Neural progenitor cell (in vitro differentiated cells): ENCODE measurements around the gene NEDD4L. TPM values are rescaled to one million over a fixed set of nuclear protein-coding genes. Genes with fewer than 3 reads are reported as not detected.

Experiments used
- DNase-seq: peaks from one replicate; pipeline ENCODE4 v3.0.0-alpha.2; 2016; ENCODE audit warnings: low spot score
- H2AFZ ChIP-seq: fragments of 200-600 bp; sonication (generic); replicated peaks from 2 replicates; pipeline ENCODE4 v1.6.1; 2016; ENCODE audit warnings: antibody characterized with exemption
- H3F3A ChIP-seq: fragments of 200-600 bp; sonication (generic); 2 replicates; pipeline ENCODE4 v1.6.1; 2016; ENCODE audit warnings: antibody characterized with exemption, low read depth
- H3K27ac ChIP-seq: fragments of 200-600 bp; sonication (generic); 2 replicates; pipeline ENCODE4 v1.5.1; 2016; ENCODE audit warnings: mild to moderate bottlenecking
- H3K27me3 ChIP-seq: fragments of 200-600 bp; sonication (generic); 2 replicates; pipeline ENCODE4 v1.6.1; 2016; ENCODE audit warnings: mild to moderate bottlenecking, moderate library complexity
- H3K36me3 ChIP-seq: fragments of 200-600 bp; sonication (generic); 2 replicates; pipeline ENCODE4 v1.5.1; 2016
- H3K4me1 ChIP-seq: fragments of 200-600 bp; sonication (generic); 2 replicates; pipeline ENCODE4 v1.6.1; 2016; ENCODE audit warnings: mixed run types
- H3K4me2 ChIP-seq: fragments of 200-600 bp; sonication (generic); 2 replicates; pipeline ENCODE4 v1.6.1; 2016
- H3K4me3 ChIP-seq: fragments of 200-600 bp; sonication (generic); 2 replicates; pipeline ENCODE4 v1.5.1; 2016
- H3K79me2 ChIP-seq: fragments of 200-600 bp; sonication (generic); 2 replicates; pipeline ENCODE4 v1.6.1; 2016; ENCODE audit warnings: low read depth
- H3K9ac ChIP-seq: fragments of 200-600 bp; sonication (generic); 2 replicates; pipeline ENCODE4 v1.6.1; 2016
- H3K9me3 ChIP-seq: fragments of 200-600 bp; sonication (generic); 2 replicates; pipeline ENCODE4 v1.5.1; 2016; ENCODE audit warnings: low read depth
- H4K20me1 ChIP-seq: fragments of 200-600 bp; sonication (generic); 2 replicates; pipeline ENCODE4 v1.6.1; 2016; ENCODE audit warnings: low read depth
- H3K27ac Mint-ChIP-seq: 3 replicates; pipeline ENCODE4 v1.8.0; 2021; ENCODE audit warnings: mixed read lengths
- H3K27me3 Mint-ChIP-seq: 2 replicates; pipeline ENCODE4 v1.8.0; 2022; ENCODE audit warnings: low read depth, mild to moderate bottlenecking, inconsistent platforms, moderate library complexity, mixed read lengths; ENCODE audit not compliant: insufficient read depth
- H3K36me3 Mint-ChIP-seq: 3 replicates; pipeline ENCODE4 v1.8.0; 2021; ENCODE audit warnings: mixed read lengths
- H3K4me1 Mint-ChIP-seq: 3 replicates; pipeline ENCODE4 v1.8.0; 2021; ENCODE audit warnings: mixed read lengths
- H3K4me3 Mint-ChIP-seq: 3 replicates; pipeline ENCODE4 v1.8.0; 2021; ENCODE audit warnings: mild to moderate bottlenecking, moderate library complexity, mixed read lengths
- H3K9me3 Mint-ChIP-seq: 3 replicates; pipeline ENCODE4 v1.8.0; 2020; ENCODE audit warnings: mixed read lengths
- EZH2 ChIP-seq: fragments of 200-600 bp; sonication (generic); IDR thresholded peaks from 2 replicates; pipeline ENCODE4 v1.6.1; 2017; ENCODE audit warnings: antibody characterized with exemption, mild to moderate bottlenecking, moderate library complexity
- EZH2phosphoT487 ChIP-seq: fragments of 200-600 bp; sonication (generic); IDR thresholded peaks from 2 replicates; pipeline ENCODE4 v1.6.1; 2017; ENCODE audit warnings: antibody characterized with exemption
- total RNA-seq: library from RNA; depleted of rRNA; stranded (reverse); fragments of >200 nt; gene quantifications from 2 replicates; pipeline ENCODE4 v1.2.3, GENCODE V29; 2015; ENCODE audit warnings: low replicate concordance
- TF ChIP-seq, protein P1 (sequence below): fragments of 200-600 bp; sonication (generic); IDR thresholded peaks from 2 replicates; pipeline ENCODE4 v1.5.1; 2017; ENCODE audit warnings: antibody characterized with exemption, mild to moderate bottlenecking

NEDD4L gene
- total RNA-seq, 1 donor from 2014 or later, result 55.5 TPM

DNA sequence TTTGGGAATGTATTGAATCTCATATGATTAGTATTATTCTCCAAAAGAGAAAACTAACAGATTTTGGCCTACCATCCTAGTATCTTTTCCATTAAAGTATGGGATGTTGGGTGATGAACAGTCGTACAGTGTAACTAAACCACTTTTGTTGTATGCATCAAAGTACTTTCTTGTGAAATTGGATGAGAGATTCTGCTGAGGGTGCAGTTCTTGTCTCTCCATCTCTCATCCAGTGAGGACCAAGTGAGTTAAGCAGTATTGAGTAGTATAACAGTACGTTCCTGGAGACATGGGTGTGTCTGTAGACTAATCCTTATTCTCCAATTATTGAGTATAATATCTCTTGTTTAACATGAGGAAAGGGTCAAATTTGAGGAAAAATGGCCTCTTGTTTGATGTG is 209.3 kb downstream of the NEDD4L start:
- H3K27me3 Mint-ChIP-seq, result no peaks in the 10 kb centered on the region
- peaks cover 5% of the 10 kb centered on the region for H3K36me3 Mint-ChIP-seq
- Histone ChIP-seq H3K27ac (no peak overlapping the region), H3K79me2 (no peaks in the 10 kb centered on the region), H3K4me3 (no peak overlapping the region), H2AFZ (no peak overlapping the region), H3K9me3 (no peaks in the 10 kb centered on the region), H3F3A (no peaks in the 10 kb centered on the region), H3K4me1 (peaks cover 22% of the 10 kb centered on the region), H3K9ac (no peak overlapping the region), H3K27me3 (no peaks in the 10 kb centered on the region), H3K36me3 (no peaks in the 10 kb centered on the region), H4K20me1 (no peaks in the 10 kb centered on the region), H3K4me2 (no peak overlapping the region)
- H3K4me1 Mint-ChIP-seq, result peaks cover 29% of the 10 kb centered on the region
- no peaks in the 10 kb centered on the region for H3K9me3 Mint-ChIP-seq
- no peak for DNase-seq
- no peak for TF ChIP-seq EZH2phosphoT487
- H3K4me3 Mint-ChIP-seq, result no peak overlapping the region
- H3K27ac Mint-ChIP-seq, result no peak overlapping the region

DNA sequence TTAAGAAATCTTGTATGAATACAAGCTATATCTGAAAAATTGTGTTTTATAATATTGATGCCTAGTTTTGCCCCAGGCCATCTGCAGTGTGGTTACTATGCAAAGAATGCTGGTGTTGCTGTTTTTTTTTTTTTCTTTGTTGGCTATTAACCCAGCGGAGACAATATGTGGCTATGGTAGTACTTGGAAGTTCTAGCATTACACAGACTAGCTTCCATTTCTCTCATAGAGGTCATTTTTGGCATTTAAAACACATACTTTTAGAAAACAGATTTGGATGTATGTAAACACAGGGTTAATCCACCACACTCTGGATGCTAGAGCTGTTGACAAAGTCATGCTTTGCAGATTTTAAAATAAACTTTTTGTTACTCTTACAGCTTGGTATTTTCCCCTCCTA is 209.8 kb downstream of the NEDD4L start:
- Mint-ChIP-seq H3K27ac (no peak overlapping the region), H3K4me1 (peaks cover 29% of the 10 kb centered on the region), H3K4me3 (no peak overlapping the region), H3K36me3 (peaks cover 5% of the 10 kb centered on the region), H3K9me3 (no peaks in the 10 kb centered on the region), H3K27me3 (no peaks in the 10 kb centered on the region)
- Histone ChIP-seq H2AFZ (no peak overlapping the region), H3K27ac (no peak overlapping the region), H3K4me3 (no peak overlapping the region), H3K9ac (no peak overlapping the region), H4K20me1 (no peaks in the 10 kb centered on the region), H3K4me1 (peaks cover 22% of the 10 kb centered on the region), H3K79me2 (no peaks in the 10 kb centered on the region), H3F3A (no peaks in the 10 kb centered on the region), H3K27me3 (no peaks in the 10 kb centered on the region), H3K9me3 (no peaks in the 10 kb centered on the region), H3K36me3 (no peaks in the 10 kb centered on the region), H3K4me2 (no peak overlapping the region)
- TF ChIP-seq, protein P1, sequence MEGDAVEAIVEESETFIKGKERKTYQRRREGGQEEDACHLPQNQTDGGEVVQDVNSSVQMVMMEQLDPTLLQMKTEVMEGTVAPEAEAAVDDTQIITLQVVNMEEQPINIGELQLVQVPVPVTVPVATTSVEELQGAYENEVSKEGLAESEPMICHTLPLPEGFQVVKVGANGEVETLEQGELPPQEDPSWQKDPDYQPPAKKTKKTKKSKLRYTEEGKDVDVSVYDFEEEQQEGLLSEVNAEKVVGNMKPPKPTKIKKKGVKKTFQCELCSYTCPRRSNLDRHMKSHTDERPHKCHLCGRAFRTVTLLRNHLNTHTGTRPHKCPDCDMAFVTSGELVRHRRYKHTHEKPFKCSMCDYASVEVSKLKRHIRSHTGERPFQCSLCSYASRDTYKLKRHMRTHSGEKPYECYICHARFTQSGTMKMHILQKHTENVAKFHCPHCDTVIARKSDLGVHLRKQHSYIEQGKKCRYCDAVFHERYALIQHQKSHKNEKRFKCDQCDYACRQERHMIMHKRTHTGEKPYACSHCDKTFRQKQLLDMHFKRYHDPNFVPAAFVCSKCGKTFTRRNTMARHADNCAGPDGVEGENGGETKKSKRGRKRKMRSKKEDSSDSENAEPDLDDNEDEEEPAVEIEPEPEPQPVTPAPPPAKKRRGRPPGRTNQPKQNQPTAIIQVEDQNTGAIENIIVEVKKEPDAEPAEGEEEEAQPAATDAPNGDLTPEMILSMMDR, result no peak
- TF ChIP-seq EZH2 (no peak), EZH2phosphoT487 (no peak)
- DNase-seq, result no peak

DNA sequence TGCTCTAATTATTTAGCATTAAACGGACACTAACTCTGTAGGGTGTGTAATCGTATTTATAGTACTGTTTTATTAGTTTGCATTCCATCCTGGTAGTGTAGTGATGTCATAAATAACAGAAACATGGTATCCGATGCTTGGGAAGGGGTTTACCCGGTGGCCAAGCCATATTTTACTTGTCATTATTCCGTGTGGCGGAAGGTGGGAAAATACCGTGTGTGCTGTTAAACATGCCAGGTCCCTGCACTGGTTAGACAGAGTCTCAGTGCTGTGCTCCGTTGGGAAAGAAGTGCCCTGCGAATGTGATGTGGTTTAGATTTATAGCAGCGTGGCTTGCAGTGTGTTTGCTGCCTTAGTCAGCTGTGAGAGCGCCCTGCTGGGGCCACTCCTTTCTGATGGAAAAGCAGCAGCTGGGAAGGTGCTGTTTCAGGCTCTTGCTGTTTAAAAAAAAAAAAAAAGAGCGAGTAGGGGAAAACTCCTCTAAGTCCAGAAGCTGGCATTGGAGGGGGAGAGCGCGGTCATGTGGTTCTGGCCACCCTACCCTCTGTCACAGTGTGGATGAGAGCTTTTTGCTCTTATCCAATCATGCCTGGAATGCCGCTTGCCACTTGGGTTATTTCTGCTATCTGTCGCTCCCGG is 211.0 kb downstream of the NEDD4L start:
- Histone ChIP-seq H3K9me3 (no peaks in the 10 kb centered on the region), H3K27ac (no peak overlapping the region), H2AFZ (no peak overlapping the region), H4K20me1 (no peaks in the 10 kb centered on the region), H3K4me3 (no peak overlapping the region), H3F3A (no peaks in the 10 kb centered on the region), H3K9ac (no peak overlapping the region), H3K79me2 (no peaks in the 10 kb centered on the region), H3K27me3 (no peaks in the 10 kb centered on the region), H3K4me1 (peaks cover 30% of the 10 kb centered on the region), H3K36me3 (no peaks in the 10 kb centered on the region), H3K4me2 (peak overlapping the region; percentile 46)
- peak; percentile 50 for DNase-seq
- H3K27me3 Mint-ChIP-seq, result no peaks in the 10 kb centered on the region
- no peak for TF ChIP-seq EZH2
- TF ChIP-seq EZH2phosphoT487, result no peak
- TF ChIP-seq, protein P1, result no peak
- no peaks in the 10 kb centered on the region for H3K9me3 Mint-ChIP-seq
- H3K4me1 Mint-ChIP-seq, result peaks cover 29% of the 10 kb centered on the region
- H3K4me3 Mint-ChIP-seq, result no peak overlapping the region
- peak overlapping the region; percentile 5 for H3K27ac Mint-ChIP-seq
- H3K36me3 Mint-ChIP-seq, result peaks cover 5% of the 10 kb centered on the region

DNA sequence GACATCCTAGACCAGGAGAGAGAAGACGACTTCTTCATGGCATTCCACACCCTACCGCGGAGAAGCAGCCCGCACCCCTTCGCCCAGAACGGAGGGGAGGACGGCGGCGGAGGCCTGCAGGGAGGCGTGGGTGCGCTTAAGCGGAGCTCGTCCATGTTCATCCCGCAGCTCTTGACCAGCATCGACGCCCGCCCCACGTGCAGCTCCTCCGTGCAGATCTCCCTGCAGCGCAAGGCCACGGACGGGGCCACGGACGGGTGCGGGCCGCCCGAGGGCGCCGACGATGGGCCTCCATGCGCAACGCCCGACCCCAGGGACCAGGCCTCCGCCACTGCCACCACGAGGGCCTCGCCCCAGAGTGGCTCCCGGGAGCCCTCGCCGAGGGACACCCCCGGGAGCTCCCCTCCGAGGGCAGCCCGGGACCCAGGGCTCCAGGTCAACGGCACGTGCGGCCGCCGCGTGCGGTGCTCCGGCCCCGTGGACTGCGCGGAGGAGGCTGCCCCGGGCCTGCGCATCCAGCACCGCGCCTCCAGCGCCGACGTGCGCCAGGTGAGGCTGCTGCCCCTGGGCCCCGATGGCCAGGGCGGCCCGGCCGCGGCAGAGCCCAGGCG is 211.8 kb downstream of the NEDD4L start:
- Histone ChIP-seq H2AFZ (no peak overlapping the region), H3K27ac (no peak overlapping the region), H3K79me2 (peaks cover 5% of the 10 kb centered on the region), H3K9me3 (no peaks in the 10 kb centered on the region), H3K4me3 (no peak overlapping the region), H3K27me3 (no peaks in the 10 kb centered on the region), H3K9ac (no peak overlapping the region), H3K36me3 (no peaks in the 10 kb centered on the region), H4K20me1 (no peaks in the 10 kb centered on the region), H3K4me2 (no peak overlapping the region), H3K4me1 (peaks cover 30% of the 10 kb centered on the region), H3F3A (no peaks in the 10 kb centered on the region)
- Mint-ChIP-seq H3K36me3 (peaks cover 5% of the 10 kb centered on the region), H3K9me3 (no peaks in the 10 kb centered on the region), H3K4me3 (no peak overlapping the region), H3K27me3 (no peaks in the 10 kb centered on the region), H3K4me1 (peaks cover 29% of the 10 kb centered on the region), H3K27ac (peak overlapping the region; percentile 53)
- no peak for TF ChIP-seq EZH2
- TF ChIP-seq, protein P1, result no peak
- no peak for TF ChIP-seq EZH2phosphoT487
- DNase-seq, result no peak
